NCI-H1930 (cell line): ENCODE measurements around the gene FGF18.

Experiments
- DNase-seq, 2 experiments: peaks; one replicate each; lab custom pipeline; 2025; lab: John Stamatoyannopoulos, UW

FGF18 gene

DNA sequence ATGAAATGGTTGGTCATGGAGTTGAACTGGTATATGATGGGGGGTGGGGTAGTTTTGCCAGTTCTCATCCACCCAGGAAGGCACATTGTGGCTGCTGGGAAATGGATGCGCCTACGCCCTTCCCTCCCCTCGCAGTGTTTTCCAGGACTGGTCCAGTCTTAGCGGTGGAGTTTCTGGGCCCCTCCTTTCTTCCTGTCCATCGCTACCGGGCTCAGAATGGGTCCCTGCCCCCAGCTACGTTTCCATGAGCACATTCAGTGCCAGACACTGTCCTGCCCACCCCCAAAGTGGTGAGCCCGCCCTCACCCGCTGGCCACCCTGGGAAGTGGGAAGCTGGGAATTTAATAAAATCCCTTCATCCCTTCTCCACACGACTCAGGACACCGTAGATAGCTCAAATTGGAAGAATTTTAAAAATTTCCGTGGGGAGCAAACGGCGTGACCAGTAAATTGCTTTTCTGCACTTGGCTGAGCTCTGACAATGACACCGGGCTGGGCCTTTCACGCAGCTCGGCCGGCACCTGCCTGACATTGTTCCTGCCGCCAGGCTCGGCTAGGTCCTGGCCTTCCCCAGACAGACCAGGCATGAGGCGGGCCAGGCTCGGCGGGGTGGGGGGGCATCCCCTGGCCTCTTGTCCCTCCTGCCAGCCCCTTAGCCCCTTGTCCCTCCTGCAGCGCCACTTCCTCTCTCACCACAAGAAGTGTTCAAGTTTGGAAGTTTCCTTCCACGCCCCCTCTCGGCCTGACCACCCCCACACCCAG is 3.6 kb downstream of the FGF18 start:
- DNase-seq, result no peak

DNA sequence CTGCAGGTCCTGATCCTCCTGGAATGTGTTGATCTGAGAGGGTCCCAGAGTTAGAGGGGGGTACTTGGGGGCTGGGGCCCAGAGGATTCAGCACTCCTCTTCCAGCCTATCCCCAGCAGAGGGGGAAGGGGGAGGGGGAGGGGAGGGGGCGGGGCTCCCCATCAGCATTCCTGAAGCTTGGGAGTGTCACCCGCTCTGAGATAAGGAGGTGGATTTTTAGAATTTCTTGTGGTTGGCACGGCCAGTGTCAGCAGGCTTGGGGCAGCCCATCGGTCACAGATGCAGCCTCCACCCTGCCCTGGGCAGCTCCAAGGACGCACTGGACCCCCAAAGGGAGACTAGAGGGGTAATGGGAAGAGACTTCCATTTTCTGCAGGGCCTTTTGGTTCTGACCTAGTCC is 5.3 kb downstream of the FGF18 start:
- no peak for DNase-seq

DNA sequence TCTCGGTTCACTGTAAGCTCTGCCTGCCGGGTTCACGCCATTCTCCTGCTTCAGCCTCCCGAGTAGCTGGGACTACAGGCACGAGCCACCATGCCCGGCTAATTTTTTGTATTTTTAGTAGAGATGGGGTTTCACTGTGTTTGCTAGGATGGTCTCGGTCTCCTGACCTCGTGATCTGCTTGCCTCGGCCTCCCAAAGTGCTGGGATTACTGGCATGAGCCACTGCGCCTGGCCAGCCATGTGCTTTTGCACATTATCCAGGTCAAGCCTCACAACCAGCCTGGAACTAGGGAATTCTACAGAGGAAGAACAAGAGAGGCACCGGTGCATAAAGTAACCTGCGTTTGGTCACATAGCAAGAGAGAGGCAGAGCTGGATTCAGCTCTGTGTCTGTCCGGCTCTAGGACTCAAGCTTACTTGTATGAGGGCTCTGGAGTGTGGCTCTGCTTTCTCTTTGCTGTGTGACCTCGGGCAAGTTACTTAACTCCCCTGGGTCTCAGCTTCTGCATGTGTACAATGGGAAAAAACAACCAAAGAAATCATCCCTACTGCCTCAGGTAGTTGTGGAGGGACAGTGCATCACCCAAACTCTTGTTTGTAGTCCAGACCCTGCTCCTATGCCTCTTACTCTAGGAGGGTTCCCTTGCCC is 6.3 kb downstream of the FGF18 start:
- no peak for DNase-seq

DNA sequence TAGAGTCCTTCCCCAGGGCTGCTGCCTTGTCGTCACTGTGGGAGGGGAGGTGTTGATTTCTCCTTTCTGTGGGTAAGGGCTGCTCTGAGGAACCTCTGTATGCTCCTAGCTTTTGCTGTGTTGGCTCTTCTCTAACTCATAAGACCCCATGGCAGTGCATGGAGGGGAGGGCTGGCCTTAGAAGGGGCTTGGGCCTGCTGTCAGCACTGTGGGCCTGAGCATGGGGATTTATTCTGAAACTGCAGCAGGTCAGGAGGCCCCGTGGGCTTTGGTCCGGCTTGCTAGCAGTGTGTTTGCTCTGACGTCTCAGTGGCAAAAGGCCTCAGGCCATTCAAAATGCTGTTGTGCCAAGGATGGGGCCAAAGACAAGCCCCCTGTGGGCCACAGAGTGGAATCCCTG is 6.8 kb downstream of the FGF18 start:
- DNase-seq, result no peak

DNA sequence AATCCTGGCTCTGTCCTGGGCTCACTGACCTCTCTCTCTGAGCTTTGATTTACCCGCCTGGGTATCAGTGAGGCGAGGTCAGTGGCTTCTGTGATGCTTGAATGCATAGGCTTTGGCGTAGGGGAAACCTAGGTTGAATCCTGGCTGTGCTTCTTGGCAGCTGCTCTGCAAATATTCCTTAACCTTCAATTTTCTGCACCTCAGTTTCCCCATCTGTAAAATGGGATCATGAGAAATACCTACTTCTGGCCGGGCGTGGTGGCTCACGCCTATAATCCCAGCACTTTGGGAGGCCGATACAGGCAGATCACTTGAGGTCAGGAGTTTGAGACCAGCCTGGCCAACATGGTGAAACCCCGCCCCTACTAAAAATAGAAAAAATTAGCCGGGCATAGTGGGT is 7.2 kb downstream of the FGF18 start:
- DNase-seq, result no peak

DNA sequence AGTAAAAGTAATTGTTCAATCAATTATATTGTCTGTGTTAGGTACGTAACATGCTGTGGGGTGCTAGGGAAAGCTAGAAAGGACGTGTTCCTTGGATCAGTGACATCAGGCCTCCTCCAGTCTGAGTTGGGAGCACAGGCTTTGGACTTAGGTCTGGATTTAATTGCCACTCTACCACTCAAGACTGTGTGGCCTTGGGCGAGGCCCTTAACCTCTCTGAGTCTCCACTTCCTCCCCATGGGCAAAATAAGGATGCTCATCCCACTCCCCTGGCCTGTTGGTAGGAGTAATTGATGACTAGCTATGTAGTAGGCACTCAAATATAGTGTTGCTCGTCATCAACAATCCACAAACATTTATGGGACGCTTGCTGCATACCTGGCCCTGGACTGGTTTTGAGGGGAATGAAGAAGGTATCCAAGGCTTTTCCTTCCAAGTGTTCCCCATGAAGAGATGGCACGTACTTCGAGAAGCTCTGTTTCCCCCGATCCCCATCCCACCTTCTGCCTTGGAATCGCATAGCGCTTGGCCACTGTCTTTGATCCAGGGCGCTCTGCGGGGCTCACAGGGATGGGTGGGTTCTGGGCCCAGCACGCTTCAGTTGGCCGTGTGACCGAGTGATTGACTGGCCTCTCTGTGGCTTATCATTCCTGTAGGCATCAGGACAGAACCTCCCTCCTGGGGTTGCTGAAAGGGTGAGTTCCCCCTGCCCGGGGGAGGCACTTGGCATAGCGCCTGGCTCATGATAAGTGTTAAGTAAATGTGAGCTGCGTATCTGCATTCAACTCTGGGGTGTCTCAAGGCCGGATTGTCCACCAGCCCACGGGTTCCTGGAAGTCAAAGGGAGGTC is 8.1 kb downstream of the FGF18 start:
- no peak for DNase-seq

DNA sequence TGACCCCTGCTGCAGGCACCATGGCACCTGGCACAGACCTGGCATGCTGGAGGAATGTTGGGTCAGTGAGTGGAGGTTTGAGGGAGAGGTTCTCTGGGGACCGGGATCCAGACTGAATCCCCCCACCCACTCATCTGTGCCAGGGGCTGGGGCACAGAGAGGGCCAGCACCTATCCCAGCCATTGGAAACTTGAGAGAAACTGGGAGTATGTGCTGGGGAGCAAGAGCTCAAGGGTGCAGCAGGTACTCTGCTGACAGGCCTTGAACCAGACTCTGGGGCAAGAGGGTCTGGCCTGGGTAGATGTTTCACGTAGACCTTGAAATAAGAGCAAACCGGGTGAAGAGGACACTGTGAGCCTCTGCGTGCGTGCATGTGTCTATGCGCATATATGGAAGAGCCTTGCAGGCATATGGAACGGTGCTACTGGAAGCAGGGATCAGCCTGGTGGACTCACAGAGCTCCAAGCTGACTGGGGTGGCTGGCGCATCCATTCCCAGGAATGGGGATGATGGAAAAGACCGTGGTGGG is 8.8 kb downstream of the FGF18 start:
- DNase-seq, result no peak

DNA sequence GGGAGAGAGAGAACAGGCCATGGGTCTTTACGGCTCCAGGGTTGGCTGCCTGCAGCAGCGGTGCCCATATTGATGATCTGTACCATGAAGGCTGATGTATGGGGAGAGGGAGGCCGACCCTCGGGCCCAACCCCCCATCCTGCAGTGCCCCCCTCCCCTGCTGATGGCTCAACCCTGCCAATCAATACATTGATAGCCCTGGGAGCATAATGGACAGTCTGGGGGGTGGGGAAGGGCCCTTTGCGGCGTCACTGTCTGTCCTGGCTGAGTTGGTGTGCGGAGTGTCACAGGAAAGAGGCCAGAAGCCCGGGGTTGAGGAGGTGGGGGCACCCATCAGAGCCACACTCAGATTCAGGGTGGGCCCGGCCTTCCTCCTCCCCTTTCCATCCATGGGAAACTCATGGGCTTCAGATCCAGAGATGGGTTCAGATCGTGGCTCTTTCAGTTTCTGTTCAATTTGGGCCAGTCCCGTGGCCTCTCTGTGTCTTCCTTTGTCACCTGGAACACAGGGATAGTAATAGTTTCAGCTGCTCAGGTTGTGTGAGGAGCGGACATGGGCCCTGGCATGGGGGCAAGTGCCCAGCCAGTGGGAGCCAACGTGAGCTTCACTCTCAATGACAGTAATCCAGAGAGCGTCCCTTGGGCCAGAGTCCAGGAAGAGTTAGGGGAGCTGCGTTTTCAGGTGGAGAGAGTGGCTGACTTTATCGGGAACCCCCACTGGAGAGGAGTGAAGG is 9.5 kb downstream of the FGF18 start:
- no peak for DNase-seq

DNA sequence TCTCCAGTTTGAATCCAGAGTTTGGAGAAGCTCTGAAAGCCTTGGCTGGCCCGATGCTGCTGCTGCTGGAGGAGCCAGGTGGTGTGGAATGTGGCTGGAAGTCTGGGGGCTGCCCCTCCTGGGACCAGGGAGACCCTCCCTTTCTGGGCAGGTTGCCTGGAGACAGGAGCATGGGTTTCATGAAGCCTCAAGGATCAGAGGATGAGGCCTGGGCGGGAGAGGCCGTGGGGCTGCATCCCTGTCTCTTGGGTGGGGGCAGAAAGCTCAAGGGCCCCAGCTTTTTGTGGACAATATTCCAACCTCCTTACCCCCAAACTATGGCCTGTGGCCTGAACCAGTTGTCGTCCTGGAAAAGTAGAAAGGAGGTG is 10.1 kb downstream of the FGF18 start:
- DNase-seq, result no peak

DNA sequence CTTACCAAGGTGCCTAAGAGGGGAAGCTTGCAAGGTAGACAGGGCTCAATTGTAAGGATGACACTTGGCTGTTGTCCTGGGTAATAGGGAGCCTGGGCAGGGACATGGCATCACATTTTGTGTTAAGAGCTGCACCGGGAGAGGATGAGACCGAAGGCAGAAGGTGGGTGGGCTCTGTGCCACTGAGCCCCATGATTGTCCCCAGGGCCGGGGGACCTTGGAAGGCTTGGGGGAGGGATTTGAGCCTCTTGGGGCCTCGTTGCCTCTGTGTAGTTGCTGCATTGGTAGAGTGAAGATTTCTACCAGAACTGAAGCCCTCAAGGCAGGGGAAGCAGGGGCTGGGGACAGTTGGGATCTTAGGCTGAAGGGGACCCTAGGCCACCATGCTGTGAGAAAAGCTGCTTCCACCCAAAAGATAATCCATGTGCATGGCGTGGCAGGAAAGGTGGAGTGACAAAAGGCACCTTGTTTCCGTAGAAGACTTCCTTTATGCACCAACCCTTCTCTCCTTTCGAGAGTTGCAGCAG is 11.9 kb downstream of the FGF18 start:
- DNase-seq, result no peak

DNA sequence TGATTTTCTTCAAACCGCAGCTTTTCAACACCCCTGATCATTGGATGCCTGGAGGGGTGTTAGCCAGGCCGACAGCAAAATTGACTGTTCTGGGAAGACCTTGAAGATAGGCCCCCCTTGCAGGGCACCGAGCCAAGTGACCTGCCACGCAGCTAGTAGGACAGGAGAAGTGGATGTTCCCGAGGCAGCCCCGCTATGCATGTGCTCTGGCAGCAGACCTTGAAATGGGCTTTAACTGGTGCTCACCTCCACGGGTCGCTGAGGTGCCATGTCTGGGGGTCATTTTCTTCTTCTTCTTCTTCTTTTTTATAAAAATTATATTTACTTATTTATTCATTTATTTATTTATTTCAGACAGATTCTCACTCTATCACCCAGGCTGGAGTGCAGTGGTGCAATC is 12.6 kb downstream of the FGF18 start:
- DNase-seq, result no peak

DNA sequence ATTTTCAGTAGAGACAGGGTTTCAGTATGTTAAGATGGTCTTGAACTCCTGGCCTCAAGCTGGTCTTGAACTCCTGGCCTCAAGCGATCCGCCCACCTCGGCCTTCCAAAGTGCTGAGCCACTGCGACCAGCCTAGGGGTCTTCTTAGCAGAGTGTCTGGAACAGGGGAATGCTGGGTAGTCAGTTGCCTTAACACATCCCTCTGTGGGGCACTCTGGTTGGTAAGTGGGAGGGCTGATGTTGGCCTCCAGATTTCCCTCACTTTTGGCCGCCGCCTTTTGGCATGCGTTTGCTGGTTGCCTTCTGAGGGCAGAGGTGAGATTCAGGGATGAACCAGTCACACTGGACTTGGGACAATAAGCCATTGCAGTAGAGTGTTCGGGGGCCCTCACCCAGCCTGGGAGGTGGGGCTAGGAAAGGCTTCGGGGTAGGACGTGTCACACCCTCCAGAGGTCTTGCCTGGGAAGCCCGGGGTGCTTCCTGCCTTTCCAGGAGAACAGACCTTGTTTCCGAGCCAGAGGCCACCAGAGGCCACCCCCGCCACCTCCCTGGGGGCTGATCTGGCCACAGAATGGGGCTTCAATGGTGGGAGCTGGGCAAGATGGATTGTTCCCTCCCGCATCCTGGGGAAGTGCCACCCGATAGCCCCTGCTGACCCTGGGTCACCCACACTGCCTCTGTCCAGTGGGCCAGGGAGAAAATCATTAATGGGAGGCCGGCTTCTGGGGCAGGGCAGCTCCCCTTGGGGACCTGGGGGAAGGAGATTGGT is 13.3 kb downstream of the FGF18 start:
- no peak for DNase-seq

DNA sequence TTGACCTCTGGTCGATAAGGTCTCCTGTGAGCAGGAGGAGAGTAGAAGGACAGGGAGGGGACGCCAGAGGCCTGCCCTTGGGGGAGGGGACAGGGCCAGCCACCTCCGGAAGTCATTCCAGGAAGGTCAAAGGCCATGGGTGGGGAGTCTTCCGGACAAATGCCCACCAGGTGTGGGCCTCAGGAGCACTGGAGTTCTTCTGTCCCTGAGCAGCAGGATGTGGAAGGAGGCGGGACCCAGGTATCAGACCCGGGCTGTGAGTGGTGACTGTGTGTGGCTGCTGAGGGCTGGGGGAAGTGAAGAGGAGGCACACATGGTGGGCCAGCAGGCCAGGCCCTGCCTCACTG is 13.9 kb downstream of the FGF18 start:
- no peak for DNase-seq

DNA sequence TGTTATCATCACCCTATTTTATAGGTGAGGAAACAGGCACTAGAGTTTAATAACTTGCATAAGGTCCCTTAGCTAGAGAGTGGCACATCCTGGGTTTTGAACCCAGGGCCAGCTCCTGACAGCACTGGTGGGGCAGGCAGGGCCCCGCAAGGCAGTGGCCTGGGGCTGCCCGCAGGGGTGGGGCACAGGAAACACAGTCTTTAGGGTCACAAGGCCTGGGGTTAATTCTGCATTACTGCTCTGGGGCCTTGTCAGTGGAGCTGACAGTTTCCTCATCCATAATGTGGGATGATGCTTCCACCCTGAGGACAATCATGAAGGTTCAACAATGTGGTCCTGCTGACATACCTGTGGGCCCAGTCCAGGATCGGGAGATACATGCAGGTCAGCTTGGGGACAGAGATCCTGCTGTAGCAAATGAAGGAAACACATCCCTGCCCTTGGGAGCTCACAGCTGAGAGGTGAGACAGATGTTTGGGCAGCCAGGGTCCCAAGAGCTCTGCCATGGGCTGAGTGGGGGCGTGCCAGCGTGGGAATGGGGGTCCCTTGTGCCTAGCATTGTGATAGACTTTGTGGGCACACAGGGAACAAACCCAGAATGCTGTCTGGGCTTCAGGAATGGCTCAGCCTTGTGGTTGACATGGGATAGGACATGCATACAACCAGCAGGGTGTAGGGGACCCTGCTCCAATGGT is 14.7 kb downstream of the FGF18 start:
- no peak for DNase-seq

DNA sequence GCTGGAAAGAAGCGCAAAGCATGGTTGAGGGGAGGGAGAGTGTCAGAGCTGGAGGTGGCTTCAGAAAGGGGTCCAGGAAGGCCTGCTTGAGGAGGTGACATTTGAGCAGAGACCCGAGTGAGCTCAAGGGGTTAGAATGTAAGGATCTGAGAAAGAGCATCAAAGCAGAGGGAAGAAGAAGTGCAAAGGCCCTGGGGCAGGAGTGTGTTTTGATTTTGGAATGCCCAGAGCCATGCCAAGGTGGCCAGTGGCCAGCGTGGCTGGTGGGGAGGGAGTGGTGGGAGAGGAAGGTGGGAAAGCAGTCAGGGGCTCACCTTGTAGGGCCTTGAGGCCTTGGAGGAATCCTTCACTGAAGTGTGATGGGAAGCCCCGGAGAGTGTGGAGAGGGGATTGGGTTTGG is 15.4 kb downstream of the FGF18 start:
- DNase-seq, result no peak

DNA sequence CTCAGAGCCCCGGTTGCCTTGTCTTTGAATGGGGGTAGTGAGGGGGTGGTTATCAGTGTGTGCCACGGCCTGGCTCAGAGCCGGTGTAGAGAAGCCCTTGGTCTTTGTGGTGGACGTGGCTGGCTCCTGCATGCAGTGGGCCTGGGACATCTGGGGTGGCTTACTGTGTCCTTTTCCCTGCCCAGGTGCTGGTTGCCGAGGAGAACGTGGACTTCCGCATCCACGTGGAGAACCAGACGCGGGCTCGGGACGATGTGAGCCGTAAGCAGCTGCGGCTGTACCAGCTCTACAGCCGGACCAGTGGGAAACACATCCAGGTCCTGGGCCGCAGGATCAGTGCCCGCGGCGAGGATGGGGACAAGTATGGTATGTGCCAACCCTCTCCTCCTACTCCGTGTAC is 16.5 kb downstream of the FGF18 start:
- no peak for DNase-seq

DNA sequence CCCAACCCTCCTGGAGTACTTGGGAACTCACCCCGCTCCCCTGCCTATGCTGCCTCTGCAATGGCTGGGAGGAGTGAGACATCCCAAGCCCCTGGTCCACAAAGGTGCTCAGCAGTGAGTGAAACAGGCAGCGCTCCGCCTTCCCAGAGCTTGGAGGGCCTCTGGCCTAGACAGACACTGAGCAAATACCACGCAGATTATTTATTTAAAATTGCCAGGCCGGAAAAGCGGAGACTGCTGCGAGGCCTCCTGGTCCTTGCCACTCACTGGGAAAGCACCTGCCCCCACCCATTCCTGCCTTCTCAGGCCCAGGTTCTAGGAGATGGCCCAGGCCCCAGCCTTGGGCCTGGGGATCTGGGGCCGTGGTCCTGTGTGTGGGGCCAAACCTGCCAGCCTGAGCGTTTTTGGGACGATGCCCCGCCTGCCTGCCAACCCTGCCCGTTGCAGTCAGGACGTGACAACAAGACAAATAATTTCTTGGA is 17.4 kb downstream of the FGF18 start:
- DNase-seq, result no peak

DNA sequence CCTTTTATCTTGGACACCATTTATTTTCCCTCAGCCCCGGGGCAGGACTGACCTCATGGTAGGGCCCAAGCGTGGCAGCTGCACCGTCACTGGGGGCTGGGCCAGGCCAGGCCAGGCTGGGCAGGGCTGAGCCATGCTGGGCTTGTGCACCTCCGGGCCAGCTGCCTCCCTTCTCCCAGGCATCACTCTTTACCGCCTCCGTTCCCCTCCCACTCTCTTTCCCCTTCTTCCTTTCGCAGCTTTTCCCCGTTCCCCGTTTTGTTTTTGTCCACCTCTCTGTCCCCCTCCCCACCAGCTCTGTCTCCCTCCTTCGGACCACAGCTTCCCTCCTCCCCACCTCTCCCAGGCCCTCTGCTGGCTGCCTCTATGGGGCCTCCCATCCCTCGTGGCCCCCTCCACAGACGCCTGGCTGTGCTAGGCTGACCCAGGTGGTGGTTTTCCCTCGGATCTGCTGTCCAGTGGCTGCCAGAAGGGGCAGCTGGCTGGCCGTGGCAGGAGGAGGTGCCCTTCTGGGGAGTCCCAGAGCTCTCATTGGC is 17.9 kb downstream of the FGF18 start:
- no peak for DNase-seq

DNA sequence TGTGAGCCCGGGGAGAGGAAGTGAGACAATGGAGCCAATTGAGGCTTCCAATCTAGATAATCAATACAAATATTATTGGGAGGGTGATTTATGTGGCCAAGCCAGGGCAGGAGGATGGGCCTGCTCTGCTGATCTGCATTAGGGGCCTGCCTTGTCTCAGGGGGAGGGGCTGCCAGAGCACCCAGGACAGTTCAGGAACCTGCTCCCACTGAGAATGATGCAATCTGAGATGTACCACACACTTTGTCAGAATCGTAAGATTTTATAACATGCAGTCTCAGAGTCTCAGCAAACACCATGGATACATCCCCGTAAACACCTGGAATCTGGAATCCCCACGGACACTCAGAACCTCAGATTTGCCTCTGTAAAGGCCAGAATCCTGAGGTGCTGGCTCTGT is 19.3 kb downstream of the FGF18 start:
- DNase-seq, result no peak

DNA sequence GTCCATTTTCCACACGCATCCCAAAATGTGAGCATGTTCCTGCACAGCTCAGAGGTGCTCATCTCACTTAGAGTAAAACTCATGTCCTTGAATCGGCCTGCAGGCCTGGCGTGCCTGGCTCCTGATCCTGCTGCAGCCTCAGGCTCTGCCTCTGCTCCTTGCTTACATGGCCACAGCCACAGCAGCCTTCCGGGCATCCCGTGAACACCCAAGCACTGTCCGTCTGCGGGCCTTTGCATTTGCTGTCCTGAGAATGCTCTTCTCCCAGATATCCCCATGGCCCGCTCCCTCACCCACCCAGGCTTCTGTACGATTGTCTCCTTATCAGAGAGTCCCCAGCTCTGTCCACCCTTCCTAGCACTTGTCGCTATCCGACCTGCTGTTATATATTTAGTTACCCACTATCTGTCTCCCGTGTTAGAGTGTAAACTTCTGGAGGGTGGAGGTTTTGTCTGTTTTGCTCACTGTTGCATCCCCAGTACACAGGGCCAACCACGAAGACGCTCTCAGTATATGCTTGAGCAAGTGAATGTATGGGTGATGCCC is 21.9 kb downstream of the FGF18 start:
- DNase-seq, result no peak
